GM20000 (cell line): ENCODE data around the gene NEB.
"Not testable (repeated sequence)": the region's sequence is repeated elsewhere in the genome, so short reads cannot be mapped to it uniquely, and the experiment has no call there.

Experiments
- DNase-seq: peaks from one replicate; pipeline ENCODE4 v3.0.0; 2012; ENCODE audit warnings: low spot score
- CTCF ChIP-seq: IDR thresholded peaks from 2 replicates; pipeline ENCODE4 v1.5.1; 2012; ENCODE audit warnings: mild to moderate bottlenecking, control low read depth; ENCODE audit errors: extremely low read depth, missing control alignments

The NEB gene

GRCh38 chr2:151610310-151610709, 124.0 kb downstream of the NEB start:
- no peak for DNase-seq
- no peak for TF ChIP-seq CTCF

GRCh38 chr2:151609705-151610104, 124.6 kb downstream of the NEB start:
- TF ChIP-seq CTCF, result no peak
- no peak for DNase-seq

- not testable (repeated sequence) for DNase-seq
Observed at GRCh38 chr2:151607459-151608424, 126.5 kb downstream of the NEB start.

GRCh38 chr2:151603530-151603929, 130.7 kb downstream of the NEB start:
- DNase-seq, result not testable (repeated sequence)

GRCh38 chr2:151602402-151602801, 131.9 kb downstream of the NEB start:
- not testable (repeated sequence) for DNase-seq

GRCh38 chr2:151601803-151602202, 132.5 kb downstream of the NEB start:
- DNase-seq, result not testable (repeated sequence)

GRCh38 chr2:151596903-151597608, 137.2 kb downstream of the NEB start:
- DNase-seq, result not testable (repeated sequence)

GRCh38 chr2:151591908-151592255, 142.4 kb downstream of the NEB start:
- DNase-seq, result not testable (repeated sequence)

- DNase-seq, result not testable (repeated sequence)
Observed at GRCh38 chr2:151591250-151591907, 142.9 kb downstream of the NEB start.

GRCh38 chr2:151581300-151581699, 153.0 kb downstream of the NEB start:
- DNase-seq, result not testable (repeated sequence)

GRCh38 chr2:151580697-151581096, 153.6 kb downstream of the NEB start:
- DNase-seq, result not testable (repeated sequence)

GRCh38 chr2:151577116-151577515, 157.2 kb downstream of the NEB start:
- no peak for TF ChIP-seq CTCF

More at GRCh38 chr2:151577116-151577515, 157.2 kb downstream of the NEB start:
- no peak for DNase-seq
